IMR-90 (cell line): ENCODE measurements around the gene SLC4A4.

Experiments used
- CTCF ChIP-seq: conservative IDR thresholded peaks from 2 replicates; pipeline ENCODE4 v1.5.1; 2012; ENCODE audit warnings: mild to moderate bottlenecking, low read depth, low read length, improper control_type of control experiment
- POLR2A ChIP-seq: IDR thresholded peaks from 2 replicates; pipeline ENCODE4 v1.6.1; 2012; ENCODE audit warnings: mild to moderate bottlenecking, low read depth, low read length
- TF ChIP-seq, protein P1 (sequence below): fragments of 150-350 bp; IDR thresholded peaks from 2 replicates; pipeline ENCODE4 v1.6.1; 2017; ENCODE audit warnings: mild to moderate bottlenecking, antibody characterized with exemption, low read length, low read depth

- TF ChIP-seq POLR2A (no peak), CTCF (no peak)
- TF ChIP-seq, protein P1, sequence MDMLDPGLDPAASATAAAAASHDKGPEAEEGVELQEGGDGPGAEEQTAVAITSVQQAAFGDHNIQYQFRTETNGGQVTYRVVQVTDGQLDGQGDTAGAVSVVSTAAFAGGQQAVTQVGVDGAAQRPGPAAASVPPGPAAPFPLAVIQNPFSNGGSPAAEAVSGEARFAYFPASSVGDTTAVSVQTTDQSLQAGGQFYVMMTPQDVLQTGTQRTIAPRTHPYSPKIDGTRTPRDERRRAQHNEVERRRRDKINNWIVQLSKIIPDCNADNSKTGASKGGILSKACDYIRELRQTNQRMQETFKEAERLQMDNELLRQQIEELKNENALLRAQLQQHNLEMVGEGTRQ, result no peak
Measured at GRCh38 chr4:71570492-71570891, 231.7 kb downstream of the SLC4A4 start.
